Lower leg skin (tissue), 4 donors: ENCODE measurements around the gene PKD2. TPM values are rescaled to one million over a fixed set of nuclear protein-coding genes. Genes with fewer than 3 reads are reported as not detected.

ENCODE experiments used
- DNase-seq, 2 donors: peaks; one replicate each; pipeline ENCODE4 v3.0.0-alpha.2; 2019; ENCODE audit warnings: low spot score in 2 of 2
- H3K4me3 ChIP-seq: fragments of 200-600 bp; sonication (generic); 2 replicates; pipeline ENCODE4 v1.5.1; 2017; ENCODE audit warnings: mild to moderate bottlenecking, low read depth; ENCODE audit not compliant: poor library complexity, severe bottlenecking
- CTCF ChIP-seq, 3 donors: fragments of 450-650 bp; IDR thresholded peaks; one replicate each; pipeline ENCODE4 v1.5.1; 2016; ENCODE audit warnings: antibody characterized with exemption in 3 of 3, mild to moderate bottlenecking in 3 of 3, moderate library complexity in 2 of 3
- POLR2A ChIP-seq, 2 donors: fragments of 450-650 bp; IDR thresholded peaks; one replicate each; pipeline ENCODE4 v1.6.1; 2016 to 2017; ENCODE audit warnings: antibody characterized with exemption in 2 of 2, mild to moderate bottlenecking in 1 of 2, moderate library complexity in 1 of 2
- WGBS, 2 donors: methylation state at CpG; one replicate each; pipeline ENCODE4 v1.1.5; 2018; 5-methylcytosine and 5-hydroxymethylcytosine counted together
- intact Hi-C: fragments of 100-400 bp; cut with DNase I; formaldehyde crosslinking; loops from one replicate; pipeline ENCODE4 v1.15.0; 2023; ENCODE audit warnings: low total_unique reads
- total RNA-seq, 4 donors: library from RNA; depleted of rRNA; stranded (reverse); fragments of >200 nt; gene quantifications; one replicate each; pipeline ENCODE4 v1.1.0, GENCODE V29; 2016

PKD2 gene
- total RNA-seq, 4 donors from 2014 or later = 17.3 to 25.4 (median 21.7) TPM

- no peak for DNase-seq
- 45 to 67% methylated on average over 2 of the region's 2 CpGs for WGBS, 2 donors
- no peak overlapping the region for H3K4me3 ChIP-seq
- TF ChIP-seq POLR2A (IDR thresholded peaks at IDR 0.05) = no peak
- no peak for TF ChIP-seq CTCF (IDR thresholded peaks at IDR 0.05)
- intact Hi-C loops = no loop called here
Observed at GRCh38 chr4:88010966-88011365, 3.5 kb downstream of the PKD2 start.

GRCh38 chr4:88012647-88013046 is 5.2 kb downstream of the PKD2 start:
- intact Hi-C loops = no loop called here
- 77 to 92% methylated on average over 3 of the region's 3 CpGs for whole genome bisulfite sequencing, 2 donors
- DNase-seq = no peak
- TF ChIP-seq CTCF (IDR thresholded peaks at IDR 0.05) = no peak
- no peak for TF ChIP-seq POLR2A (IDR thresholded peaks at IDR 0.05)
- no peak overlapping the region for H3K4me3 ChIP-seq

- DNase-seq = no peak
- intact Hi-C loops = no loop called here
- TF ChIP-seq CTCF (IDR thresholded peaks at IDR 0.05) = no peak
- TF ChIP-seq POLR2A (IDR thresholded peaks at IDR 0.05) = no peak
- H3K4me3 ChIP-seq = no peak overlapping the region
- WGBS, 2 donors = 46 to 68% methylated on average over 3 of the region's 3 CpGs
Observed at GRCh38 chr4:88014386-88014905, 7.0 kb downstream of the PKD2 start.

- WGBS, 2 donors = 95 to 96% methylated on average over 10 of the region's 10 CpGs
- no peak overlapping the region for H3K4me3 ChIP-seq
- no peak for DNase-seq
- TF ChIP-seq POLR2A (IDR thresholded peaks at IDR 0.05) (no peak), CTCF (IDR thresholded peaks at IDR 0.05) (no peak)
- intact Hi-C loops = no loop called here
Observed at GRCh38 chr4:88015659-88016295, 8.3 kb downstream of the PKD2 start.

- no peak for TF ChIP-seq CTCF (IDR thresholded peaks at IDR 0.05)
- TF ChIP-seq POLR2A (IDR thresholded peaks at IDR 0.05) = no peak
- WGBS, 2 donors = 54 to 60% methylated on average over 7 of the region's 7 CpGs
- intact Hi-C loops = no loop called here
- peak in 1 of 2 donors; percentile 41 for DNase-seq
- no peak overlapping the region for H3K4me3 ChIP-seq
Observed at GRCh38 chr4:88017516-88018297, 10.3 kb downstream of the PKD2 start.
